PC-9 (cell line): ENCODE results near the gene GPR42. TPM values are rescaled to one million over a fixed set of nuclear protein-coding genes. Genes with fewer than 3 reads are reported as not detected.

Source experiments
- Bru-seq: library from RNA; stranded (reverse); fragments of 400-500 nt; gene quantifications from one replicate; lab custom pipeline; 2021; lab: Mats Ljungman, UMichigan
- BruChase-seq, 2 experiments: library from RNA; stranded (reverse); fragments of 400-500 nt; gene quantifications; one replicate each; lab custom pipeline; 2021; lab: Mats Ljungman, UMichigan
- BruUV-seq: library from RNA; stranded (reverse); fragments of 400-500 nt; replicated peaks from 2 replicates; lab custom pipeline; 2021; lab: Mats Ljungman, UMichigan
- CTCF ChIA-PET: fragments of 300-600 bp; sonication (Branson Sonifier 250); formaldehyde crosslinking; loops from one replicate; lab custom pipeline; 2022; ENCODE audit warnings: antibody characterized with exemption; lab: Charles Lee
- POLR2A ChIA-PET: fragments of 300-600 bp; sonication (Branson Sonifier 250); formaldehyde crosslinking; loops from one replicate; lab custom pipeline; 2022; ENCODE audit warnings: antibody characterized with exemption; ENCODE audit not compliant: unreplicated experiment; lab: Charles Lee
- DNase-seq, 2 experiments: peaks; one replicate each; pipeline versions ENCODE4 v3.0.0 to v3.0.0-alpha.2; 2015 to 2022; ENCODE audit warnings: mixed read lengths in 1 of 2
- H2AFZ ChIP-seq: fragments of 200-600 bp; sonication (generic); 2 replicates; pipeline ENCODE4 v1.8.1; 2017; ENCODE audit warnings: antibody characterized with exemption
- H3F3A ChIP-seq: fragments of 200-600 bp; sonication (generic); 2 replicates; pipeline ENCODE4 v1.8.1; 2017; ENCODE audit warnings: antibody characterized with exemption, mild to moderate bottlenecking, low read depth; ENCODE audit not compliant: insufficient read depth
- H3K27ac ChIP-seq: fragments of 200-600 bp; sonication (generic); 2 replicates; pipeline ENCODE4 v1.6.1; 2016; ENCODE audit warnings: mixed run types
- H3K27me3 ChIP-seq: fragments of 200-600 bp; sonication (generic); 2 replicates; pipeline ENCODE4 v1.6.1; 2016; ENCODE audit warnings: low read depth, mixed run types; ENCODE audit not compliant: insufficient read depth
- H3K36me3 ChIP-seq: fragments of 200-600 bp; sonication (generic); 2 replicates; pipeline ENCODE4 v1.6.1; 2016; ENCODE audit warnings: low read depth, mixed run types
- H3K4me1 ChIP-seq: fragments of 200-600 bp; sonication (generic); replicated peaks from 2 replicates; pipeline ENCODE4 v1.6.1; 2016; ENCODE audit warnings: mixed run types; ENCODE audit not compliant: insufficient read depth
- H3K4me2 ChIP-seq: fragments of 200-600 bp; sonication (generic); 2 replicates; pipeline ENCODE4 v1.6.1; 2017; ENCODE audit warnings: mixed run types
- H3K4me3 ChIP-seq: fragments of 200-600 bp; sonication (generic); 2 replicates; pipeline ENCODE4 v1.6.1; 2016; ENCODE audit warnings: mixed run types
- H3K79me2 ChIP-seq: fragments of 200-600 bp; sonication (generic); 2 replicates; pipeline ENCODE4 v1.6.1; 2017; ENCODE audit warnings: low read depth, mixed run types
- H3K9me2 ChIP-seq: fragments of 200-600 bp; sonication (generic); 2 replicates; pipeline ENCODE4 v1.8.1; 2017; ENCODE audit warnings: mild to moderate bottlenecking; ENCODE audit not compliant: insufficient read depth
- H3K9me3 ChIP-seq: fragments of 200-600 bp; sonication (generic); 2 replicates; pipeline ENCODE4 v1.8.1; 2016; ENCODE audit warnings: low read depth; ENCODE audit not compliant: insufficient read depth
- H4K20me1 ChIP-seq: fragments of 200-600 bp; sonication (generic); 2 replicates; pipeline ENCODE4 v1.8.1; 2017; ENCODE audit not compliant: insufficient read depth
- EZH2 ChIP-seq: fragments of 200-600 bp; sonication (generic); IDR thresholded peaks from 2 replicates; pipeline ENCODE4 v1.8.0; 2017; ENCODE audit warnings: antibody characterized with exemption, low read depth
- intact Hi-C: fragments of 100-400 bp; cut with micrococcal nuclease; formaldehyde crosslinking; loops from one replicate; pipeline ENCODE4 v1.10.0; 2022; ENCODE audit not compliant: unreplicated experiment
- long read RNA-seq: library from polyadenylated mRNA; stranded (forward); transcript quantifications from one replicate; pipeline ENCODE4 v2.0.0, GENCODE V29; 2022
- total RNA-seq: library from RNA; stranded (reverse); gene quantifications from 2 replicates; pipeline ENCODE4 v1.2.3, GENCODE V29; 2021
- TF ChIP-seq, protein P1 (sequence below): fragments of 200-600 bp; sonication (generic); conservative IDR thresholded peaks from 2 replicates; pipeline ENCODE4 v1.6.1; 2017; ENCODE audit warnings: mixed run types, antibody characterized with exemption, mild to moderate bottlenecking, moderate library complexity

The GPR42 gene, protein sequence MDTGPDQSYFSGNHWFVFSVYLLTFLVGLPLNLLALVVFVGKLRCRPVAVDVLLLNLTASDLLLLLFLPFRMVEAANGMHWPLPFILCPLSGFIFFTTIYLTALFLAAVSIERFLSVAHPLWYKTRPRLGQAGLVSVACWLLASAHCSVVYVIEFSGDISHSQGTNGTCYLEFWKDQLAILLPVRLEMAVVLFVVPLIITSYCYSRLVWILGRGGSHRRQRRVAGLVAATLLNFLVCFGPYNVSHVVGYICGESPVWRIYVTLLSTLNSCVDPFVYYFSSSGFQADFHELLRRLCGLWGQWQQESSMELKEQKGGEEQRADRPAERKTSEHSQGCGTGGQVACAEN
- total RNA-seq (not detected in 2 replicates), Bru-seq, nascent RNA (not detected), BruChase-seq, experiment 1, labeled RNA remaining after a 2-hour chase (not detected), BruChase-seq, experiment 2, labeled RNA remaining after a 6-hour chase (not detected)
- long read RNA-seq, result 0 reads

DNA sequence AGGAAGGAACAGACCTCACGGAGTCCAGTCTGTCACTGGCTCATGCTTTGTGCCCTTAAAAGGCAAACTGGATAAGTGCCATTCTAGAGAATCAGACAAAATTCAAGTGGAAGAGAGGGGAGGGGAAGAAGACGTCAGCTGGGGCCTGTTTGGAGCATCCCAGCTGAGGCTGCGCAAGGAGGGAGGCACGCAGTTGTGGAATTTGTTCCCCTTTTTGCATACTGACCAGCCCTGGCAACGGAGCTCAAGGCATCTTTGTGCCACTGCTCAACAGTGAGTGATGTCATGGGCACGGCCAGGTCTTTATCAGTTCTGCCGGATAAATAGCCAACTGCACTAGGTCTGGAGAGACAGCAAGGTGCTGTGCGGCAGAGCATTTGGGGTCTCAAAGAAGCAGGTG lies at the start of gene GPR42:
GPR42 (plus strand) TSS at position 347 of the 400 bp plus-strand sequence. CDS start 292 bp downstream, outside the sequence.
- Histone ChIP-seq H2AFZ (no peak within 1 kb of the TSS), H3K36me3 (no peaks in the 10 kb centered on the region), H3K4me2 (no peak within 1 kb of the TSS), H3K79me2 (no peaks in the 10 kb centered on the region), H3K4me1 (no peaks in the 10 kb centered on the region), H3K9me2 (no peaks in the 10 kb centered on the region), H3K9me3 (no peaks in the 10 kb centered on the region), H3K4me3 (no peak within 1 kb of the TSS), H3K27ac (no peak within 1 kb of the TSS), H3F3A (0 out of 2 replicates have a peak, but pooled peaks cover 5% of the 10 kb centered on the region), H3K27me3 (peaks cover 23% of the 10 kb centered on the region), H4K20me1 (no peaks in the 10 kb centered on the region)
- no peak for TF ChIP-seq EZH2
- TF ChIP-seq, protein P1, sequence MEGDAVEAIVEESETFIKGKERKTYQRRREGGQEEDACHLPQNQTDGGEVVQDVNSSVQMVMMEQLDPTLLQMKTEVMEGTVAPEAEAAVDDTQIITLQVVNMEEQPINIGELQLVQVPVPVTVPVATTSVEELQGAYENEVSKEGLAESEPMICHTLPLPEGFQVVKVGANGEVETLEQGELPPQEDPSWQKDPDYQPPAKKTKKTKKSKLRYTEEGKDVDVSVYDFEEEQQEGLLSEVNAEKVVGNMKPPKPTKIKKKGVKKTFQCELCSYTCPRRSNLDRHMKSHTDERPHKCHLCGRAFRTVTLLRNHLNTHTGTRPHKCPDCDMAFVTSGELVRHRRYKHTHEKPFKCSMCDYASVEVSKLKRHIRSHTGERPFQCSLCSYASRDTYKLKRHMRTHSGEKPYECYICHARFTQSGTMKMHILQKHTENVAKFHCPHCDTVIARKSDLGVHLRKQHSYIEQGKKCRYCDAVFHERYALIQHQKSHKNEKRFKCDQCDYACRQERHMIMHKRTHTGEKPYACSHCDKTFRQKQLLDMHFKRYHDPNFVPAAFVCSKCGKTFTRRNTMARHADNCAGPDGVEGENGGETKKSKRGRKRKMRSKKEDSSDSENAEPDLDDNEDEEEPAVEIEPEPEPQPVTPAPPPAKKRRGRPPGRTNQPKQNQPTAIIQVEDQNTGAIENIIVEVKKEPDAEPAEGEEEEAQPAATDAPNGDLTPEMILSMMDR, result no peak
- no TSS peak for BruUV-seq
- intact Hi-C loops, result no loop called here
- DNase-seq, result no peak
- ChIA-PET POLR2A (no interaction called here), CTCF (no interaction called here)

DNA sequence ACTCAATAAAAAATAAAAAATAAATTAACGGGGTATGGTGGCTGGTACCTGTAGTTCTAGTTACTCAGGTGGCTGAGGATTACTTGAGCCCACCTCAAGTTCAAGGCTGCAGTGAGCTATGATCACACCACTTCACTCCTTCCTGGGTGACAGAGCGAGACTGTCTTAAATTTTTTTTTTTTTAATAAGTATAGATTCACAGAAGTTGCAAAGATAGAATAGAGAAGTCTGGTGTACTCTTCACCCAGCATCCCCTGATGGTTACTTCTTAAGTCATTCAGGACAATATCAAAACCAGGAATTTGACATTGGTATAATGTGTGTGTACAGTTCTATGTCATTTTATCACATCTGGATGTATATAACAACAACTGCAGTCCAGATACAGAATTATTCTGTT lies 49.6 kb upstream of the GPR42 start:
- H3K4me2 ChIP-seq, result no peak overlapping the region
- intact Hi-C loops, result no loop called here
- H3K9me3 ChIP-seq, result no peaks in the 10 kb centered on the region
- H3F3A ChIP-seq, result peaks cover 34% of the 10 kb centered on the region
- H3K4me1 ChIP-seq, result peaks cover 48% of the 10 kb centered on the region
- no peak overlapping the region for H3K4me3 ChIP-seq
- no peak overlapping the region for H2AFZ ChIP-seq
- H3K9me2 ChIP-seq, result no peaks in the 10 kb centered on the region
- H3K79me2 ChIP-seq, result peaks cover 17% of the 10 kb centered on the region
- no peak for DNase-seq
- ChIA-PET POLR2A (no interaction called here), CTCF (no interaction called here)
- H3K36me3 ChIP-seq, result peaks cover 20% of the 10 kb centered on the region; the same call in 1 of the 2 replicates
- H4K20me1 ChIP-seq, result no peaks in the 10 kb centered on the region
- H3K27me3 ChIP-seq, result no peaks in the 10 kb centered on the region
- TF ChIP-seq, protein P1, result no peak
- TF ChIP-seq EZH2, result no peak
- no peak overlapping the region for H3K27ac ChIP-seq
- no TSS peak for BruUV-seq

- no peaks in the 10 kb centered on the region for H3K27me3 ChIP-seq
- CTCF ChIA-PET, result no interaction called here
- no TSS peak for BruUV-seq
Observed at GRCh38 chr19:35322014-35322413, 48.9 kb upstream of the GPR42 start.

More at GRCh38 chr19:35322014-35322413, 48.9 kb upstream of the GPR42 start:
- H3K79me2 ChIP-seq, result peaks cover 20% of the 10 kb centered on the region
- no peaks in the 10 kb centered on the region for H3K9me2 ChIP-seq
- POLR2A ChIA-PET, result no interaction called here
- no peak for DNase-seq
- TF ChIP-seq EZH2, result no peak
- TF ChIP-seq, protein P1, result no peak
- H2AFZ ChIP-seq, result no peak overlapping the region
- H3F3A ChIP-seq, result peaks cover 27% of the 10 kb centered on the region
- H3K36me3 ChIP-seq, result 0 out of 2 replicates have a peak, but pooled peaks cover 21% of the 10 kb centered on the region
- intact Hi-C loops, result no loop called here
- H3K4me1 ChIP-seq, result peaks cover 40% of the 10 kb centered on the region
- no peak overlapping the region for H3K27ac ChIP-seq
- no peaks in the 10 kb centered on the region for H3K9me3 ChIP-seq
- no peak overlapping the region for H3K4me2 ChIP-seq
- no peak overlapping the region for H3K4me3 ChIP-seq
- H4K20me1 ChIP-seq, result no peaks in the 10 kb centered on the region
